Measurements from ENCODE around the gene NAALADL2.
"Not testable (repeated sequence)": the region's sequence is repeated elsewhere in the genome, so short reads cannot be mapped to it uniquely, and the experiment has no call there.

Gene NAALADL2

GRCh38 chr3:175047786-175048185 is 188.7 kb downstream of the NAALADL2 start:
- H3K4me3 ChIP-seq (ENCODE audit: low read depth, low read length): no peak overlapping the region
- no peak for DNase-seq (ENCODE audit: low read depth)

GRCh38 chr3:175057401-175057800 is 198.3 kb downstream of the NAALADL2 start:
- H3K4me3 ChIP-seq (ENCODE audit: low read depth, low read length): no peak overlapping the region
- no peak for DNase-seq (ENCODE audit: low read depth)

- no peak overlapping the region for H3K4me3 ChIP-seq (ENCODE audit: low read depth, low read length)
- DNase-seq (ENCODE audit: low read depth): no peak
These were observed 200.7 kb downstream of the NAALADL2 start for GRCh38 chr3:175059788-175060187.

GRCh38 chr3:175065497-175065896 is 206.4 kb downstream of the NAALADL2 start:
- no peak for DNase-seq (ENCODE audit: low read depth)
- H3K4me3 ChIP-seq (ENCODE audit: low read depth, low read length): no peak overlapping the region

- no peak overlapping the region for H3K4me3 ChIP-seq (ENCODE audit: low read depth, low read length)
- no peak for DNase-seq (ENCODE audit: low read depth)
These were observed 207.7 kb downstream of the NAALADL2 start for GRCh38 chr3:175066617-175067415.

GRCh38 chr3:175068587-175068986 is 209.5 kb downstream of the NAALADL2 start:
- no peak for DNase-seq (ENCODE audit: low read depth)
- H3K4me3 ChIP-seq (ENCODE audit: low read depth, low read length): no peak overlapping the region

- no peak overlapping the region for H3K4me3 ChIP-seq (ENCODE audit: low read depth, low read length)
- DNase-seq (ENCODE audit: low read depth): no peak
These were observed 211.8 kb downstream of the NAALADL2 start for GRCh38 chr3:175070946-175071345.

GRCh38 chr3:175073219-175073905 is 214.2 kb downstream of the NAALADL2 start:
- no peak overlapping the region for H3K4me3 ChIP-seq (ENCODE audit: low read depth, low read length)
- DNase-seq (ENCODE audit: low read depth): no peak

GRCh38 chr3:175075269-175075668 is 216.1 kb downstream of the NAALADL2 start:
- no peak overlapping the region for H3K4me3 ChIP-seq (ENCODE audit: low read depth, low read length)
- DNase-seq (ENCODE audit: low read depth): no peak

- no peak overlapping the region for H3K4me3 ChIP-seq (ENCODE audit: low read depth, low read length)
- no peak for DNase-seq (ENCODE audit: low read depth)
These were observed 218.1 kb downstream of the NAALADL2 start for GRCh38 chr3:175077216-175077615.

- DNase-seq (ENCODE audit: low read depth): no peak
- H3K4me3 ChIP-seq (ENCODE audit: low read depth, low read length): no peak overlapping the region
These were observed 223.5 kb downstream of the NAALADL2 start for GRCh38 chr3:175082631-175083030.

GRCh38 chr3:175087128-175087527 is 228.0 kb downstream of the NAALADL2 start:
- H3K4me3 ChIP-seq (ENCODE audit: low read depth, low read length); DNase-seq (ENCODE audit: low read depth): not testable (repeated sequence)

- no peak overlapping the region for H3K4me3 ChIP-seq (ENCODE audit: low read depth, low read length)
- no peak for DNase-seq (ENCODE audit: low read depth)
These were observed 229.7 kb downstream of the NAALADL2 start for GRCh38 chr3:175088766-175089380.

- DNase-seq (ENCODE audit: low read depth): no peak
- no peak overlapping the region for H3K4me3 ChIP-seq (ENCODE audit: low read depth, low read length)
These were observed 232.4 kb downstream of the NAALADL2 start for GRCh38 chr3:175091426-175092114.

GRCh38 chr3:175093748-175094147 is 234.6 kb downstream of the NAALADL2 start:
- H3K4me3 ChIP-seq (ENCODE audit: low read depth, low read length): no peak overlapping the region
- no peak for DNase-seq (ENCODE audit: low read depth)

- no peak overlapping the region for H3K4me3 ChIP-seq (ENCODE audit: low read depth, low read length)
- DNase-seq (ENCODE audit: low read depth): no peak
These were observed 235.2 kb downstream of the NAALADL2 start for GRCh38 chr3:175094344-175094743.

GRCh38 chr3:175098644-175099043 is 239.5 kb downstream of the NAALADL2 start:
- H3K4me3 ChIP-seq (ENCODE audit: low read depth, low read length): no peak overlapping the region
- no peak for DNase-seq (ENCODE audit: low read depth)

- no peak for DNase-seq (ENCODE audit: low read depth)
- H3K4me3 ChIP-seq (ENCODE audit: low read depth, low read length): no peak overlapping the region
These were observed 243.0 kb downstream of the NAALADL2 start for GRCh38 chr3:175102161-175102560.

GRCh38 chr3:175103298-175103697 is 244.2 kb downstream of the NAALADL2 start:
- H3K4me3 ChIP-seq (ENCODE audit: low read depth, low read length): no peak overlapping the region
- no peak for DNase-seq (ENCODE audit: low read depth)

GRCh38 chr3:175105066-175105465 is 245.9 kb downstream of the NAALADL2 start:
- no peak for DNase-seq (ENCODE audit: low read depth)
- no peak overlapping the region for H3K4me3 ChIP-seq (ENCODE audit: low read depth, low read length)

All from skeletal muscle cell (primary cell).